Uterus (tissue), 2 donors: ENCODE measurements around the gene CTDSPL2.

Source experiments
- CTCF ChIP-seq, 4 experiments: fragments of 200-600 bp in 2 of 4; fragments of 450-650 bp in 2 of 4; sonication (generic) in 2 of 4; IDR thresholded peaks; one replicate each; pipeline ENCODE4 v1.5.1; 2016 to 2019; ENCODE audit warnings: antibody characterized with exemption in 4 of 4, mild to moderate bottlenecking in 2 of 4, moderate library complexity in 1 of 4
- POLR2A ChIP-seq, 2 donors: fragments of 450-650 bp; IDR thresholded peaks; one replicate each; pipeline ENCODE4 v1.6.1; 2016; ENCODE audit warnings: antibody characterized with exemption in 2 of 2, mild to moderate bottlenecking in 1 of 2, moderate library complexity in 1 of 2

GRCh38 chr15:44414001-44414400 is 13.4 kb upstream of the CTDSPL2 start:
- TF ChIP-seq CTCF (IDR thresholded peaks at IDR 0.05) (no peak), POLR2A (IDR thresholded peaks at IDR 0.05) (no peak)
